Measurements from ENCODE around the gene TWNK.

The TWNK gene

DNA sequence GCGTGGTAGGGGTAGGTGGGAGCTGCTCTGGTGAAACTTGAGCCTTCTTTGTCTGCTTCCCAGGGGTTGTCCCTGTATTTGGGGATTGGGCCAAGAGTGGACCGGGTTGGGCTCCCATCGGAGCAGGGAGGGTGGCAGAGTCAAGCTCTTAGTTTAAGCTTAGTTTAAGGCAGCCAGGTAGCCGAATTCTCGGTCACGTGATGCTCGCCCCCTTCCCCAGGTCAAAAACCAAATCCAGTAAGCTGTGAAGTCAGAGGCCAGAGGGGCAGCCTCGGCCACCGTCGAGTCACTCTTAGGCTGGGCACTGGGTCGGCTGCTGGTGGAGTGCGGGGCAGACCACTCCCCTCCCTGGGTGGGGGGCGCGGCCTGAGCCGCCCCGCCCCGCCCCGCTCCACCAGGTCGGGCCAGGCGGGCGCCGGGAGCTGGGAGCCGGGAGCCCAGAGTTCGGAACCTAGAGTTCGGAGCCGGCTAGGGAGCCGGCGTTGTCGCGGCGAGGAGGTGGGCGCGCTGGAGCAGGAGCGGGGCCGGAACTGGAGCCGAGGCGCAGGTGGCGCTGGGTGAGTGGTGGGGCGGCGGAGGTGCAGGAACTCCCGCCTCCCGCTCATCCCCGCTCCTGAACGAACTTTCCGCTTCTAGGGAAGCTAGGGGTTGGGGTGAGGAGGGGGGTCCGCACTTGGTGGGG is 9.5 kb downstream of the TWNK start:
- DNase-seq (ENCODE audit: low read depth), result no peak

- peak; percentile 66 for DNase-seq (ENCODE audit: low read depth)
Measured at GRCh38 chr10:100997360-100998182, 10.2 kb downstream of the TWNK start.

- DNase-seq (ENCODE audit: low read depth), result peak; percentile 43
Measured at GRCh38 chr10:100998183-100998990, 11.0 kb downstream of the TWNK start.

- peak; percentile 68 for DNase-seq (ENCODE audit: low read depth)
Measured at GRCh38 chr10:100998991-100999741, 11.8 kb downstream of the TWNK start.

GRCh38 chr10:100999742-101000126 is 12.4 kb downstream of the TWNK start, which contains the start of gene LZTS2:
LZTS2 (plus strand) TSS chr10:100999808; CDS start chr10:101002539, 2,731 bp downstream.
- no peak for DNase-seq (ENCODE audit: low read depth)

- DNase-seq (ENCODE audit: low read depth), result no peak
Measured at GRCh38 chr10:101000127-101000914, 13.0 kb downstream of the TWNK start.

DNA sequence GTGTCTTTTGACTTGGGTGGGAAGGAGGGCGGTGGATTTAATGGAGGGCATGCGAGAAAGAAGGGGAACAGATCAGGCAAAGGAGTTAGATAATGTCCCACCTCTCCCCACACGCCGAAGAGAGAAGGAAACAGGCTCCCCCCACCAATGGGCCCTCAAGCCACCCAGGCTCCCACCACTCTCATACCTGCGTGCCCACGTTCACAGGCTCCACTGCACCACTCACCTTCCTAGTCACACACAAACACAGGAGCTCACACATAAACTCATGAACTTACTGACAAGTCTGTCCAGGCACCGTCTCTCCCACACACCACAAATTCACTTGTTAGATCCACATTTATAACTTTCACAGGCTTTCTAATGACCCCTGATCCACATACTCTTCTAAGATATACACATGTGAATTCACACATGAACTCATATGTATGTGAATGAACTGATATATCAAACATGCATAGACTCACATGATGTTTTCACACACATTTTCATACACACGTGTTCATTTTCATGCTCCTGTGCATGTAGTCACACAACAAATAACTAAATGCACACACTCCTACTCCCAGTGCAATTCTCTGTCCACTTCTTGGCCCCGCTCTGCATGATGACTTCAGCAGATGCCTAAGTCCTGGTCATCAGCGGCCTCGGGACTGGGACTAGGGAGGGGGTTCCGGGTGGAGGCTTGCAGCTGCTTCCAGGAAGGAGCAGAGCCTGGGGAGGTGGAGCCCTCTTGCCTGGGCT is 13.7 kb downstream of the TWNK start:
- DNase-seq (ENCODE audit: low read depth), result no peak

GRCh38 chr10:101001659-101002035 is 14.3 kb downstream of the TWNK start:
- DNase-seq (ENCODE audit: low read depth), result no peak

GRCh38 chr10:101002456-101002855 is 15.1 kb downstream of the TWNK start:
- DNase-seq (ENCODE audit: low read depth), result no peak

DNA sequence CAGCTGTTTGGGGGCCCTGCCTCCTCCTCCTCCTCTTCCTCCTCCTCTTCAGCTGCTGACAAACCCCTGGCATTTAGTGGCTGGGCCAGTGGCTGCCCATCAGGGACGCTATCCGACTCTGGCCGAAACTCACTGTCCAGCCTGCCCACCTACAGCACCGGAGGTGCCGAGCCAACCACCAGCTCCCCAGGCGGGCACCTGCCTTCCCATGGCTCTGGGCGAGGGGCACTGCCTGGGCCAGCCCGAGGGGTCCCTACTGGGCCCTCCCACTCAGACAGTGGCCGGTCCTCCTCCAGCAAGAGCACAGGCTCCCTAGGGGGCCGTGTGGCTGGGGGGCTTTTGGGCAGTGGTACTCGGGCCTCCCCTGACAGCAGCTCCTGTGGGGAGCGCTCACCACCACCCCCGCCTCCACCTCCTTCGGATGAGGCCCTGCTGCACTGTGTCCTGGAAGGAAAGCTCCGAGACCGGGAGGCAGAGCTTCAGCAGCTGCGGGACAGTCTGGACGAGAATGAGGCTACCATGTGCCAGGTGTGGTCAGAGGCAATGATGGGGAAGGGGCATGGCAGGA is 16.4 kb downstream of the TWNK start:
- DNase-seq (ENCODE audit: low read depth), result no peak

DNA sequence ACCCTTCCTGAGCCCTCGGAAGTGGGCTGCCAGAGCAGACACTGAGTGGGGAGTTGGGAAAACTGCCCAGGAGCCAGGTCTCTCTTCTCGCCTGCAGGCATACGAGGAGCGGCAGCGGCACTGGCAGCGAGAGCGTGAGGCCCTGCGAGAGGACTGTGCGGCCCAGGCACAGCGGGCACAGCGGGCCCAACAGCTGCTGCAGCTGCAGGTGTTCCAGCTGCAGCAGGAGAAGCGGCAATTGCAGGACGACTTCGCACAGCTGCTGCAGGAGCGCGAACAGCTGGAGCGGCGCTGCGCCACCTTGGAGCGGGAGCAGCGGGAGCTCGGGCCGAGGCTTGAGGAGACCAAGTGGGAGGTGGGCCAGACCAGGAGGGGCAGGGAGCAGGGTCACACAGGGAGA is 18.0 kb downstream of the TWNK start:
- no peak for DNase-seq (ENCODE audit: low read depth)

- DNase-seq (ENCODE audit: low read depth), result no peak
Measured at GRCh38 chr10:101005869-101006567, 18.7 kb downstream of the TWNK start.

- no peak for DNase-seq (ENCODE audit: low read depth)
Measured at GRCh38 chr10:101006593-101007098, 19.3 kb downstream of the TWNK start.

DNA sequence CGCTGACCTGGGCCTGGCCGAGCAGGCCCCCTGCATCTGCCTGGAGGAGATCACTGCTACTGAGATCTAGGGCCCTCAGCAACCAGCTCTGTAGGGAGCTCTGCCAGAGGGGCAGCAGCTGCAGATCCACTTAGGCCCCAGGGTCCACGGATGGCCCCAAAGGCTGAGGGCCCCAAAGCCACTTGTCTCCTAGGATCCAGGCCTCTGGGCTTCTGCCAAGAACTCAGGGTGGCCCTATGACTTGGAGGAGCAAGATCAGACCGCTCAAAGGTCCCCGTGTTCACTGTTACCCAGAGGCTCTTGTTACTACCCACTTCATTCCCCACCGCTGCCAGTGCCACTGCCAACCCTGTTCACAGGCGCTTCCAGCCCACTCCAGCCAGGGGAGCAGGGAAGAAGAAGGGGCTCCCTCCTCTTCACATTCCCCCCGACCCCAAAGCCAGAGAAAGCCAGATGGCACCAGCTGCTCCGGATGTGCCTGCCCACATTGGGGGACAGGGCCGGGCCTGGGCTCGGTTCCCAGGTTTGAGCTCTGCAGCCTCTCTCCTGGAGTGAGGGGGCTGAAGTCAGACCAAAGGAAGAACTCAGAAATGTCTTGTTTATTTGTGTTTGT is 19.9 kb downstream of the TWNK start:
- DNase-seq (ENCODE audit: low read depth), result no peak

- DNase-seq (ENCODE audit: low read depth), result no peak
Measured at GRCh38 chr10:101007915-101008822, 20.8 kb downstream of the TWNK start.

- no peak for DNase-seq (ENCODE audit: low read depth)
Measured at GRCh38 chr10:101008823-101009423, 21.6 kb downstream of the TWNK start.

- DNase-seq (ENCODE audit: low read depth), result no peak
Measured at GRCh38 chr10:101010329-101010728, 23.0 kb downstream of the TWNK start.
